ENCODE results near the gene KRT84.
A peak's percentile ranks its signal among the peaks of the same experiment; 100 is the strongest.
"Not testable (repeated sequence)": the region's sequence is repeated elsewhere in the genome, so short reads cannot be mapped to it uniquely, and the experiment has no call there.

Gene KRT84

DNA sequence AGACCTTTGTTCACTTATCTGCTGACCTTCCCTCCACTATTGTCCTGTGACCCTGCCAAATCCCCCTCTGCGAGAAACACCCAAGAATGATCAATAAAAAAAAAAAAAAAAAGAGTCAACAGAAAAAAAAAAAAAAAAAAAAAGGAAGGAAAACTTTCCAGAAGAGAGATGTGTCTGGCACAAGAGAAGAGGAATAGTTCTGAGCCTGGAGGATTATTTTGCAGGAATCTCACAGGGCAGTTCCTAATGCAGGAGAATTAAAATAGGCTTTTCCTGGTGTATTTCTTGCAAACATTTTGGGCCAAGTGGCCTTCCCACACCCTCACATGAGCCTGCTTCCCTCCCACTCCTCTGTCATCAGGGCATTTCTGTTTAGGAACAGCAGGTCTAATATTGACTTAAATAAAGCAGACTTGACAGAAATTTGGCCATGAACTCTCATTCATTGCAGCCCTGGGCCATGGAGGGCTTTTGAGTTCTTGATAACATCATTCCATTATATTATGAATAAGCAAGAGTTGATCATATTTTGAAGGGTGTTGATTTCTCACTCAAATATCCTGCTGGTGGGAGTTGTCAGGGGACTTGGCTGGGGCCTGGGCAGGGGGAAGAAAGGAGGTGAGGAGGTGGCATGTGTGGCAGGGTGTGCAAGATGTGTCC, 25.3 kb upstream of the KRT84 start:
- DNase-seq, result not testable (repeated sequence)

DNA sequence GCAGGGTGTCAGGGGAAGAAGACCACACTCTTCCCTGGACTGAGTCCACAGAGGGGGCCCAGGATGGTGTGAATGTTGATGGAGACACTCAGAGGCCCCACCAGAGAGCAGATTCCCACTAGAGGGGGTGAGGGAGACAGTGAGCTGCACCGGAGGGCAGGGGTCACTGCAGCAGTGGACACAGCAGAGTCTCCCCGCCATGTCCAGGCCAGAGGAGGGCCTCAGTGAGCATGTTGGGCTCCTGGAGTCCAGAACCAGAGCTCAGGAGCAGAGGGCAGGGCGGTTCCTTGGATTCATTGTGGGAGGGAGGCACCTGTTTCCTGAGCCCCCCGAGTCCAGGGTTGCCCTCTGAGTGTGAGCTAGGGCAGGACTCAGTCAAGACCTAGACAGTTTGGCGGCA, 22.5 kb upstream of the KRT84 start:
- no peak for DNase-seq

GRCh38 chr12:52405922-52406385, 20.5 kb upstream of the KRT84 start, which contains the start of gene KRT82:
KRT82 (minus strand) TSS chr12:52406335; CDS start chr12:52406277, 58 bp downstream.
- no peak for DNase-seq

DNA sequence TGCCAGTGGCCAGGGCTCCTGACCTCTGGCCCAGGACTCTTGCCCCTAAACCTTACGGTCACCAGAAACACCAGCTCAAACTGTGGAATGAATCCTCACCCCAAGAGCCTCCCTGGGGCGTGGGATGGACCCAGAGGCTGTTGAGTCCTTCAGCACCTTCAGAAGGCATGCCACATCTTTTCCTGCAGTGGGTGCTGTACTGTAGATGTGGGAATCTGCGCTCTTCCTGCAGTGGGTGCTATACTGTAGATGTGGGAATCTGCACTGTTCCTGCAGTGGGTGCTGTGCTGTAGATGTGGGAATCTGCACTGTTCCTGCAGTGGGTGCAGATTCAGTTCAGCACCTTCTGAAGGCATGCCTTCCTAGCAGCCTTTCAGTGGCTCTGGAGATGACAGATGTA, 19.5 kb upstream of the KRT84 start:
- no peak for DNase-seq

DNA sequence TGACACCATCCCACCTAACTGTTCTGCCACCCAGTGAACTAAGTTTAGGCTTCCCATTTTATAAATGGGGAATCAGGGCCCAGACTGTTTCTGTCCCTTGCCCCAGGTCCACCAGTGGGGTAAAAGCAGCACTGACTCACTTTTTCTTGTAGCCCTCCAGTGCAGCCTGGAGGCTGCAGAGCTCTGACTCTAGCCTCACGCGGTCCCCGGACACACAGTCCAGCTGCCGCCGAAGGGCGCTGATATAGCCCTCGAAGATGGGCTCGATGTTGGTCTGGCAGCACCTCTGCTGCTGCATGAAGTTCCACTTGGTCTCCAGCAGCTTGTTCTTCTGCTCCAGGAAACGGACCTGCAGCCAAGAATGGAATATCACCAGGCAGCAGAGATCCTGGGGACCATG, 18.1 kb upstream of the KRT84 start:
- no peak for DNase-seq

GRCh38 chr12:52402873-52403540, 17.6 kb upstream of the KRT84 start:
- DNase-seq, result no peak

DNA sequence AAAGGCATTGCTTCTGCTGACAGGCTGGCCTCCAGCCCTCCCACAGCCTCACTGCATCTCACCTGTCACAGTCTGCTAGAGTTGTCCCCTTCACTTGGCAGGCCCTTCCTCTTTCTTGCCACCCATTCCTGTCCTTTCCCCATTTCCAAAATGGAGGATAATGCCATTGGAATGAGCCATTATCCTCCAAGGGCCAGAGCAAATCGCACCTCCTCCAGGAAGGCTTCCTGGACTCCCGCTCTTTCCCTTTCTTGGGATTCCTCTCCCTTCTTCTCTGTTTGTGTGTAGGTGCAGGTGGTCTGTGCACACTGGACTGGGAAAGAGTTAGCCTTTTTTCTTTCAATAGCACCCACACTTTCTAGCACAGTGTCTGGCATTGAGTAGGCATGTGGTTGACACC, 16.9 kb upstream of the KRT84 start:
- no peak for DNase-seq

GRCh38 chr12:52401926-52402325, 16.5 kb upstream of the KRT84 start:
- DNase-seq, result no peak

GRCh38 chr12:52401526-52401925, 16.1 kb upstream of the KRT84 start:
- DNase-seq, result no peak

- DNase-seq, result no peak
Observed at GRCh38 chr12:52400906-52401305, 15.5 kb upstream of the KRT84 start.

GRCh38 chr12:52399756-52400155, 14.3 kb upstream of the KRT84 start:
- DNase-seq, result no peak

DNA sequence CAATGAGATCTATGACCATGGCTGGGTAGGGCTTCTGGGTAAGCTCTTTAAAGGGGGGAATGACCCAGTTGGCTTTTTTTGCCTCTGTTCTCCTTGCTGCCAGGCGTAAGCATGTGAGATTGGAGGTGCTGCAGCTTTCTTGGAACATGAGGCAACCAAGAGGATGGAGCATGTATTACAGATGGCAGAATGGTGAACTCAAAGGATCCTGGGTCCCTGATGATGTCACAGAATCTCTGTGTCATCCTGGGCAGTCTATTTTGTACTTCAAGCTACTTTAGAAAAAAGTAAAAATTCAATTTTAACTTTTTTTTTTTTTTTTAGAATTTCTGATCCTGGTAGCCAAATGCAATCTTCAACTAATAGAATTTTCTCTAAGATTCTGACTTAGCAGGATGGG, 12.7 kb upstream of the KRT84 start:
- DNase-seq, result no peak

- DNase-seq, result no peak
Observed at GRCh38 chr12:52396656-52397055, 11.2 kb upstream of the KRT84 start.

GRCh38 chr12:52395761-52396434, 10.4 kb upstream of the KRT84 start:
- peak; percentile 5 to 12 for DNase-seq

DNA sequence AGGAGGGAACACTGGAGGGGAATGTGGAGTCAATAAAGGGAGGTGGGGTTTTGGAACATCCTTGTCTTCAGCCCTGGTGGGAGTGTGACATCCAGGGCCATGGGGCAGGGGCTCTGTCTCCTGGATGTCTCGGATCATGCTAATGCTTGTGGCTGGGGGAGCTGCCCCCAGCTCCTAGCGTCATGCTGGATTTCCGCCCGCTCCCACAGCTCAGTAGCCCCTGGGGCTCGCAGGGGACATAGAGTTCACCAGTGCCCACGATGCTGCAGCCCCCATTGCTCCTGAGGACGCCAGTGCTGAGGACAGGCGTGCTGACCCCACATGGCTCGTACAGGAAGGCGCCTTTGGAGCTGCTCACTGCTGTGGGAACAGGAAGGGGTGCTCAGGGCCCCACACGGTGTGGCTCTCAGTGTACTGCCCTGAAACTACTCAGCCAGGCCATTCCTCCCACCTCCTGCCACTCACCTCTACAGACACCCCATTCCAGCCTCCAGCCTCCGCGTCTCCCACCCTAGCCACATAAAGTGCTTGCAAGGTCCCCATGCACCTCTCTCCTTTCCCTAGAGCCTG, 9.5 kb upstream of the KRT84 start:
- no peak for DNase-seq

GRCh38 chr12:52392465-52393007, 7.1 kb upstream of the KRT84 start:
- no peak for DNase-seq

- DNase-seq, result peak; percentile 86 to 89
Observed at GRCh38 chr12:52391618-52392002, 6.2 kb upstream of the KRT84 start.

DNA sequence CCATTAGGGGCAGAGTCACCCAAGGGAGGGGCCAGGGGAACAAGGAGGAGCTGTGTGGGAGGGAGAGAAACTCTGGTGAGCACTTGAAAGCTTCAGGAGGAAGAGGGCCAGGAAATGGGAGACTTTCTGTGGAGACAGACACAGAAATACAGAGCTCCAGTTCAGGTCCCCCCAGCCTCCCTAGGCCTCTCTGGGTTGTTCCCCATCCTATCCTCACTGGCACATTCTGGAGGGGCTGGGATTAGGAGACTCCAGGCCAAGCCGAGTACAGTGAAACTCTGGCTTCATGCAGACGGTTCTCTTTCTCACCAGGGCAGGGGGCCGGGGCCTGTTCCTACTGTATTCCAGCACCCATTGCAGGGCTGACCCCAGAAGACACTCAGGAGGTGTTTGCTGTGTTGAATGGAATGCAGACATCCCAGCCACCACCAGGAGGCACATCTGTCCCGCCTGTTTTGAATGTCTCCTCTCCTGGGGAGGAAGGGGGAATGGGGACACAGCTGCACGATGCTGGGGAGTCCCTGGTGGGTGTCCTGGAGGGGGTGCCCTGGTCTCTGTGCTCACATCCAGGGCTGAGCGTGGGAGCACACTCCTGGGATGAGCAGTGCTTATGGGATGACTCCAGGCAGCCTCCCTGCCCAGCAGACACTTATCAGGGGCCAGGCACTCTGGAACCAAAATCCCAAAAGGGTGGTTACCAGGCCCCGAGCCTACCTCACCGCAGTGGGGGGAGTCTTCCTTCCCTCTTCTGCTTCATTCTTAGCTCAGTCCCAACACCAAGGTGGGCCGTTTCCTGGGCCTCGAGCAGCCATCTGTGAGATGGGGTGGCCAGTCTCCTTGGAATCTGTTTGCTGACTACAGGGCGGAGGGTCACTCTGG, 5.5 kb upstream of the KRT84 start:
- peak in 1 of 2 experiments; percentile 17 for DNase-seq

DNA sequence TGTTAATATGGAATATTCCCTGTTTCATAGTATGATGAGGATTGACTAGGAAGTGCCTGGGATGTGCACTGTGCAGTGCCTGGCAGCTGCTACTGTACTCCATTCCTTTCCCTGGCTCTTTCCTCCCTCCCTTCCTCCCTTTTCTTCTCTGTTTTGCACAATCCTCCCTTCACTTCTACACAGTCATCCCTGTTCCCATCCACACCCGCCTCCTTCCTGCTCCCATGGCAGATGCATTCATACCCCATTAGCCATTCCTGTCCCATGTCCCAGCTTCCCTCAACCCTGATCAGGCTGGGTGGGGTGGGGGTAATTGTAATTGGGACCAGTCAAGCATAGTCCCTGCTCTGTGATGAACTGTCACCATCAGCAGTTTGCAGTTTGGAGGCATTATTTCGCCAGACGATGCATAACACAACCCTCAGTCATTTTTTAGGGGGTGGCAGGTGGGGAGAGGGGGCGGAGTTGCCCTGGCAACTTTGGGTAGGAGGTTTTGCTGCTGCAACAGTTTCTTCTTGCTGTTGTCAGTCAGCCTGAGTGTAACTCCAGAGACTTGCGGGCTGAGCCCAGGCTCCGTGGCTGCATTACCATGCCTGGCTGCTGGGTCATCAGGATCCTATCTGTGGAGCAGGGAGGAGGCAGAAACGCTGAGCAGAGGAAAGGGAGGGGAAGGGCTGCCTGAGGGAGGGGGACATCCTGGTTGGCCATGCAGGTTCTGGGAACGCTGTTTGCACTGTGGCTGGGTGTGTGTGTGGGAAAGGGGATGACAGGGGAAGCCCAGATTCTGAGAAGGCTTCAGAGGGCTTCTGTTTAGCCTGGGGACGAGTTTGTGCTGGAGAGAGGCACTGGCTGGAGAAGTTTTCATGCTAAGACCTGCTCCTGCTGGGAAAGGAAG, 4.1 kb upstream of the KRT84 start:
- no peak for DNase-seq

- DNase-seq, result no peak
Observed at GRCh38 chr12:52387859-52388258, 2.4 kb upstream of the KRT84 start.

DNA sequence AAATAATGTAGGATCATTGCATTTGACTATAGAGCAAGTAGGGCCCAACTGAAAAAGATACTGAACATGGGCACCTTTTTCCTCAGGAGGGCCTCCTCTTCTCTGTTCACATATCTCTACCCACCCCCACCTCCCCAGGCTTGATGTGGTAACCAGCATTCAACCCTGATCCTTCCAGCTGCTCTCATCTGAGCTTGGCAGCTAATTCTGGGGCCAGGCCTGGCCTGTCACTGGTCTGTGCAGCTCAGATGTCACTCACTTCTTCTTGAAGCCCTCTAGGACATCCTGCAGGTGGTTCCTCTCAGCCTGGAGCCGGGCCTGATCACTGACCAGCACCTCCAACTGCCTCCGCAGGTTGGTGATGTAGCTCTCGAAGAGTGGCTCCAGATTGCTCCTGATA, 2.1 kb downstream of the KRT84 start:
- DNase-seq, result no peak

Measured in NCI-H2081 (cell line).